Activated T-helper 1 cell treated with anti-CD3 and anti-CD28 coated beads, Interleukin-2, amount 50 U/mL, for 16 hours (primary cell): Measurements from ENCODE around the gene CCL27.

Source experiments
- DNase-seq, 2 donors: peaks; one replicate each; pipeline ENCODE4 v3.0.0-alpha.2; 2020; ENCODE audit warnings: low read depth in 1 of 2, low spot score in 1 of 2

The CCL27 gene

DNA sequence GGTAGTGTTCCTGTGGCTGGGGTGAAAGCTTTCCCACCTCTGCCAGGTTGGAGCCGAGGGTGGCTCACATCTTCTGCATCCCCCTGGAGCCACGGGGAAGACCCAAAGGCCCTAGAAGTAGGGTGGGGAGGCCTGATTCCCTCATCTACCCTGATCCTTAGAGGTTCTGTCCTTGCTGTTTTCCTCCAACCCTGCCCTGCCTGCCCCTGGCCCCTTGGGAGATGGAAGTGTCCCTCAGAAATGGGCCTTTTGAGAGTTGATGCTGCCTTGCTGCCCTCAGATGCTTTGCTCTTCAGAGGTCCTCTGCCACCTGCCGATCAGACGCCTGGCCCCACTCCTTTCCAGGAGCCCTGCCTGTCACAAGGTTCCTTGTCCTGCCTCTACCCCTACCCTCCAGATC is 22.4 kb upstream of the CCL27 start:
- DNase-seq, result no peak

DNA sequence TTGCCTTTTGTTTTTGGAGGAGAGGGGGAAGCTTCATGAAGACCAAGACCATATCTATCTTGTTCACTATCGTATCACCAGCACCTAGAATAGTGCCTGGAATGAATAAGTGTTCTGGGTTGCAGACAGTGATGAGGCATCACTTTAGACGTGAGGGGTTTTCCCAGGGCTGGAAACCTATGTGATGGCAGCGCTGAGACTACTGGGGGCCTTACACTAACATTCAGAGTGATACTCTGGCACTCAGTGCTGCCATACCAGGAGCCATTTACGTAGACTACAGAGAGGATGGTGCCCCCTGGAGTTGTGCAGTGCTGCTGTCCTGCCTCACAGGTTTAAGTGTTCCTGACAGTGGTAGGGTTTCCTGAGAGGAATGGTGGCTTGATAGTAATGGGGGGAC is 21.7 kb upstream of the CCL27 start:
- no peak for DNase-seq

DNA sequence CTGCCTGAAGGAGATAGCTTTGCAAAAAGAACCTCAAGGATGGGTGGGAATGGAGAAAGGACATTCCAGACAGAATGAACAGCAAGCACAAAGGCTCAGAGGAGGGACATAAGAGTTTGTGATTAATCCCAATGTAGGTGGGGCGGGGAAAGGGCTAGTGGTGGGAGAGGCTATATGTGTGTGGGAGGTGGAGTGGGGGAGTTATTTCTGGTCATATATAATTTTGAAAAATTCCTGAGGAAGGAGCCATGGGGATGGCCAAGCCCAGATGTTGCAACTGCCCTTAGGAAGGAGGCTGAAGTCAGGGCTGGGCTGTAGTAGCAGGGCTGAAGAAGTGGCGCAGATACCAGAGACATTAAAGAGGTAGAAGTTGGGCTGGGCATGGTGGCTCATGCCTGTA is 13.4 kb upstream of the CCL27 start:
- no peak for DNase-seq

DNA sequence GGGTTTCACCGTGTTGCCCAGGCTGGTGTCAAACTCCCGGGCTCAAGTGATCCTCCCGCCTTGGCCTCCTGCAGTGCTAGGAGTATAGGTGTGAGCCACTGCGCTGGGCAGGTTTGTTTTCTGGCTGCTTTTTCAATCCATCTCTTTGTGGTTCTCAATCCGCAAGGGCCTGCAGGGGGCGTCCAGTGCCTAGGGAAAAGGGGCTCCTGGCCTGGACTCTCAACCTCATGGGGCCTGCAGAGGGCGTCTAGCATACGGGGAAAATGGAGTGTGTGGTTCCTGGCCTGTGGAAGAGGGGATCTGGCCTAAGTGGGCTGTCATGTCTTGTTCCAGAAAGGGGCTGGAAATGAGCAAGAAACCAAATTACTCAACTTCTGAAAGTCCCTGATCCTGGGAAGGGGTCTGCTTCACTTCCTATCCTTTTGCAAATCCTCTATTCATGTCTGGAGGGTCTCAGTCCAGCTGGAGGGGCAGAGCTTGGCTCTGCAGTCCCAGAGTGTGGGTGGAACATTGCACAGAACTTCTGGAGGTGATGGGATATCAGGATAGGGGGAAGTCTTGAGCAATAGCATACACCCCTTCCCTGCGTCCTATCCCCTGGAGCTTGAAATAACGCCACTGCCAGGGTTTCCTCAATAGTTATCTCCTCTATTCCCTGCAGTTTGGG is 12.7 kb upstream of the CCL27 start:
- DNase-seq, result peak in 1 of 2 donors; percentile 29

DNA sequence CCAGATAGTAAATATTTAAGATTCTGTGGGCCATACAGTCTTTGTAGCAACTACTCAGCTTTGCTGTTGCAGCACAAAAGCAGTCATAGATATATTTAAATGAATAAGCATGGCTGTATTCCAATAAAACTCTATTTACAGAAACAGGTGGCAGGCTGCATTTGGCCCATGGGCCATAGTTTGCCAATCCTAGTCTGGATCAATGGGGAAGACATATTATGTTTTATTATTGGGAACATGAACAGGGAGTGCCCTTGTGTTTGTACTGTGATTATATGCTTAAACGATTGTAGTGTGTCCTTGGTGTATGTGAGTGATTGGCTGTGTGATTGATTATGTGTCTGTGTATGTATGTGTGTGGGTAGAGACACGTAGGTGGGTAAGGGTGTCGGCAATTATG is 12.0 kb upstream of the CCL27 start:
- DNase-seq, result no peak

DNA sequence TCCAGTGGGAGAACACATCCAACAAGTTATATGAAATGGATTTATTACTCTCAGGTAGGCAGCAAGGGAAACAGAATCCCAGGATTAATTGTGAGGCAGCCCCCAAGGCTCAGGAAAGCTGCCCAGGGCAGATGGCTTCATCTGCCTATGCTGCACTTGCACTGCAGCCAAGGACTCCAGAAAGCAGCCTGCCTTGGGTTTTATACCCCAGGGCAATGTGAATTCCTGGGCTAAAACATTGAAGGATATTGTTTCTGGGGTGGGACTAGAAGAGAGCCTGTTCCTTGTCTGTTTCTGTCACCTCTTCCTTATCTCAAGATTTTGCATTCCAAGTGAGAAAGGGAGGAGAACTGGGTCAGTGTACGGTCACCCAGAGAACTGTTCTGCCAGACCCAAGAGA is 8.8 kb upstream of the CCL27 start:
- no peak for DNase-seq

DNA sequence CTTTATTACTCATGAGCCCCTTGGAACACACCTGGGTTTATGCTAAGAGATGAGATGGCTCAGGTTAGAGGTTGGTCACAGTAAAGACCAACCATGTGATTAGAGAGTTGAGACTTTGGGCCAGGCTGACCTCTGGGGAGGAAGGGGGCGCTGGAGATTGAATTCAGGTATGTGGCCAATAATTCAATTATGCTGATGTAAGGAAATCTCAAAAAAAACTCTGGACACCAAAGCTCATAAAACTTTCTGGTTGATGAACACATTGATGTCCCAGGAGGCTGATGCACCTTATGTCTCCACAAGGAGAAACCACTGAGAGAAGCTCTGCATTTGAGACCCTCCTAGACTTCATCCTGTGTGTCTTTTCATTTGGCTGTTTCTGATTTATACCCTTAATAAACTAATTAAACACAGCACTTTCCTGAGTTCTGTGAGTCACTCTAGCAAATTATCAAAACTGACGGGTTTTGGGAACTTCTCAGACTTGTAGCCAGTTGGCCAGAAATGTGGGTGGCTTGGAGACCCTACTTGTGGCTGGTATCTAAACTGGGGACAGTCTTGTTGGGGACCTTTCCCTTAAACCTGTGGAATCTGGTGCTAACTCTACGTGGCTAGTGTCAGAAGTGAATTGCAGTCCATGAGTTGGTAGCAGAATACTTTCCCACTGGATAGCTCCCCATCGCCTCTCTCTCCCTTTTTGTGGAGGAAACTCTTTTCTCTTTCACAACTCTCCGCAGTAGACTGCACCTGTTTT is 7.5 kb upstream of the CCL27 start:
- no peak for DNase-seq

DNA sequence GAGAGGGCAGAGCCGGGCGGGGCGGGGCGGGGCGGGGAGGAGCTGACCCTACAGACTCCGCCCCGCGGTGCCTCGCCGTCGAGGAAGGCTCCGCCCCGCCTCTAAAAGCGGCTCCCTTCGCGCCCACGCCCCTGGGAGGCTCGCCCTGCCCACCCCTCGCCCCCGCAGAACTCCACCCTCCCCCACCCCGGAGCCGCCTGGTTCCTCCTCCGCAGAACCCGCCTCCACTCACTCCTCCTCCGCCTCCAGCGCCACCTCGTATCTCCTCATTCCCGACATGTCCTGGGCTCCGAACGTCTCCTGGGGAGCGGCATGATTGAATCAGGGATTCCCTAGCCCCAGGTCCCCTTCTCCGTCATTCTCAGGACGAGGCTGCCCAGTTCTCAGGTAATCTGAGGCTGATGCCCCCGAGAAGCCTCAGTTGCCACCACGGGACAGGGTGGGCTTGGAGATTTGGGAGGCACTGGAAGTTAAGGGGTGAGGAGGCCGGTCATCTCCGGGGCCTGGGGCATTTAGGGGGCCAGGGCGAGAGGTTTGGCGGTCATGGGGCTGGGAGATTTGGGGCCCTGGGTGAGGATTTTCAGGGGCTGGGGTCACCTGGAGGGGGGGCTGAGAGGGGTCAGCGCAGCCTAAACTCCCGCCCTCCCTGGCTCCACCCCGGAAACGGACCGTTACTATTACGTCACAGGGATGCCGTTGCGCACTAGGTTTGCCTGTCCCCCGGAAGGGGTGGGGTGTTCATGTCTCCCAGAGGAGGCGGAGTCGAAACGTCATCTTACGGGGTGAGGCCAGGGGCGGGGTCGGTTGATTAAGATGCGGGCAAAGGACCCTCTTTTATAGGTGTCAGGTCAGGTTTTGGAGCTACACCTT is 3.2 kb upstream of the CCL27 start:
- DNase-seq, result peak; percentile 68 to 75

DNA sequence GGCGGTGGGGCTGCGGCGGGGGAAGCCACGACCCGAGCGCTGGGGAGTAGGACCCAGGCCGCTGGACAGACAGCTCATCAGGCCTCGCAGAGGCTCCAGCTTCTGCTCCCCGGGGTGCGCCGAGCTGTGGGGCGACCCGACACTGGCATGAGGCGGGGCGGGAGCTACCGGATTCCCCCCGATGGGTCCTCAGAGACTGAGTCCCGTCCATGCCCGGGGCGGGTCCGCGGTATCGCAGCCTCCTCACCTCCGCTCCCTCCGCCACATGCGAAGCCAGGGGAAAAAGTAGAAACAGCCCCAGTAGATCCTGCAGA is 2.6 kb upstream of the CCL27 start:
- no peak for DNase-seq

DNA sequence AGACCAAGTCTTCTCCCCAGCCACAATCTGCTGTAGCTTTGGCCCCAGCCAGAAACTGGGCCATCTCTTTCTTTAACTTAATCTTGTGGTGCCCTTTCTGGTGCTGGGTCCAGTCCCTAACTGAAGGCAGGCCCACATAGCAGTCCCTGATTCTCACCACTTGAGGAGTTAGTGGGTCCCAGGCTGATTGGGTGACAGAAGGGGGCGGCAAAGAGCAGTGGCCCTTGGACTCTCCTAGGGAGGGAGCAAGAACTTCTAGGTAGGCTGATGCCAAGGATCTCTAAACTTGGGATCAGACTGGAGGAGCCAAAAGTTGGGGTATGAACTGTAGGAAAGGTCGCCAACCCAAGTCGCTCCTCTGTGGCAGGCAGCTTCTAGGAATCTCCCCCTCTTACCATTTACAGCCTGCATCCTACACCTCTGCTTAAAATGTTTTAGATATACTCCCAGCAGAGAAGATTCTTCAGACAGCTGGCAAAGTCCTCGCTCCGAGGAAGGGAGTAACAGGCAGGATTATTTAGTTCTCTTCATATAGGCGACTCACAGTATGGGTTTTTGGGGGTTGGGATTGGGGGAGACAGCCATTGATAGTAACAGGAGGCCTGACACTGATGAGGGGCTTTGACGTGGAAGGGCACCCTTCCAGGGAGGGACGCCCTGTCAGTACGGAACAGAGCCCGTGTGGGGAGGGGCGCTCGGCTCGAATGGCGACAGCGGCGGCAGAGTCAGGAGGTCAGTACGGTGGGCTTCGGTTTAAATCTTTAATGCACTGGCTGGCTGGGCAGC is 2.0 kb upstream of the CCL27 start:
- peak in 1 of 2 donors; percentile 16 for DNase-seq

DNA sequence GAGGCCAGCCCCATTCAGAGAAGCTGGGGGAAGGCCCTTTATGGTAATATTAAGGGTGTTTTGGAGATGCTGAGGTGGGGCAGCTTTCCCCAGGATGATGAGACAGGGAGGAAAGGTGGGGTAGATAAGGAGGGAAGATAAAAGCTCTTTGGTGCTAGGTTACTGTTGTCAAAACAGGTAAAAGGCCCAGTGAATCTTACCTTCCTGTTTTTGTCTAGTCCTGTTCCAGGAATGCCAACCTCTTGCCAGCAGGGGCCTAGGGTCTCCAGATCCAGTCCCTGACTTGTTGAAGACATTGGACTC is 797 bp upstream of the CCL27 start:
- no peak for DNase-seq

DNA sequence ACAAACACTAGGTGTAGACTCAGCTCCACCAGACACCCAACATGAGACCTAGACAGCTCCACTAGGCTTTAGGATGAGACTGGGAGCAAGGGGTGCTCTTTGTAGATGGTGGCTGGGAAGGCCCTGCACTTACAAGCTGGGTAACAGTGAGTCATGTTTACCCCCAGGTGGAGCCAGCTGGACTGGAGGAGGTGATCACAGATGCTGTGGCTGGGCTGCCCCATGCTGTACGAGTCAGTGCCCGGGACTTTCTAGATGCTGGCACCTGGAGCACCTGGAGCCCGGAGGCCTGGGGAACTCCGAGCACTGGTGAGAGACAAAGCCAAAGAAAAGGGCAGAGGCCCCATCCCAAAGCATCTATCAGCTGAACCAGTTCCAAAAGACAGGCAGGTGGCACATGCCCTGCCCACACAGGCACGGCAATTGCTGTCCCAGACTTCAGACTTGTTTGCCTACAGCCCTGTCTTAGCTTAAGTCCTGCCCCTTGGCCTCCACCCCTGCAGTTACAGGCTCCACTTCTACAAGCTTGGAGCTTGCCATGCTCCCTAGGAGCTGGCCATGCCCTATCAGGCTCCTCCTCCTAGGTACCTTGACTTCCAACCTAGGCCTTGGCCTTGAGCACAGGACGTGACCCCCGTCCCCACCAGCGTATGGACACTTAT is 2.7 kb downstream of the CCL27 start:
- DNase-seq, result no peak

DNA sequence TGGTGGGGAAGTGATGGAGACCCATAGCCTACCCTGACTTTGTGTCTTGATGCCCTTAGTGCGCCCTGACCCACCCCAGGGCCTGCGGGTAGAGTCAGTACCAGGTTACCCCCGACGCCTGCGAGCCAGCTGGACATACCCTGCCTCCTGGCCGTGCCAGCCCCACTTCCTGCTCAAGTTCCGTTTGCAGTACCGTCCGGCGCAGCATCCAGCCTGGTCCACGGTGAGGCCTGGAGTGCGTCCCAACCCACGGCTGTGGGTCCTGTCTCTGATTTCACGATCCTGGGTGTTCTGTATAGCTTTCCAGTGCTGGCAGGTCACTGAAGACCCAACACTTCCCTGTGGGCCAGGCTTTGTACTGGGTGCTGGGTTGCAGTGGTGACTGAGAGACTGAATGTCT is 4.0 kb downstream of the CCL27 start:
- no peak for DNase-seq

DNA sequence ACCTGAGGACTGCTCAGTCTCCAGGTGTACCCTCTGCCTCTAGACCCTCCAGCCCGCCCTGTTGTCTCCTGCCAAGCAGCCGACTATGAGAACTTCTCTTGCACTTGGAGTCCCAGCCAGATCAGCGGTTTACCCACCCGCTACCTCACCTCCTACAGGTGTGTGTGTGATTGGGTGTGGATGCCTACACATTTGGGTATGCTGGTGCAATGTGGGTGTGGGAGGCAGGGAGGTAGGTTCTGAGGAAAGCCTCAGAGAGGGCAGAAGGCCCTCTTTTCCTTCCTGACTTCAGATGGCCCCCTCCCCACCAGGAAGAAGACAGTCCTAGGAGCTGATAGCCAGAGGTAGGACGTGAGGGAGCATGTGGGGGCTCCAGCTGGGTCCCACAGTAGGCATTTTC is 5.5 kb downstream of the CCL27 start:
- DNase-seq, result no peak

DNA sequence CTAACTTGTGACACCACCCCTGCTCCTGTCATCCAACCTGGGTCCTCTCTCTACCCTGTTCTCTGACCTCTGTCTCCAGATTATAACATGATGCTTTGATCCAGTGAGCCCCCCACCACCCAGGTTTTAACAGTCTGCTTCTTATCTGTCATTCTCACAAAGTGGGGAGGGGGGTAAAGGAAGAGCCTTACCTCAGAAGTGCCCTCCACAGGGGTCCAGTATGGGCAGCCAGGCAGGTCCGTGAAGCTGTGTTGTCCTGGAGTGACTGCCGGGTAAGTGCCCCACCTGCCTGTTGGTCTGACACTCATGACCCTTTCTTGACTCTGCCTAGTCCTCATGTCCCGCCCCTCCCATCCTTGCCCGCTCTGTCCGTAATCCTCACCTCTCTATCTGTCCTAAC is 7.1 kb downstream of the CCL27 start:
- no peak for DNase-seq

DNA sequence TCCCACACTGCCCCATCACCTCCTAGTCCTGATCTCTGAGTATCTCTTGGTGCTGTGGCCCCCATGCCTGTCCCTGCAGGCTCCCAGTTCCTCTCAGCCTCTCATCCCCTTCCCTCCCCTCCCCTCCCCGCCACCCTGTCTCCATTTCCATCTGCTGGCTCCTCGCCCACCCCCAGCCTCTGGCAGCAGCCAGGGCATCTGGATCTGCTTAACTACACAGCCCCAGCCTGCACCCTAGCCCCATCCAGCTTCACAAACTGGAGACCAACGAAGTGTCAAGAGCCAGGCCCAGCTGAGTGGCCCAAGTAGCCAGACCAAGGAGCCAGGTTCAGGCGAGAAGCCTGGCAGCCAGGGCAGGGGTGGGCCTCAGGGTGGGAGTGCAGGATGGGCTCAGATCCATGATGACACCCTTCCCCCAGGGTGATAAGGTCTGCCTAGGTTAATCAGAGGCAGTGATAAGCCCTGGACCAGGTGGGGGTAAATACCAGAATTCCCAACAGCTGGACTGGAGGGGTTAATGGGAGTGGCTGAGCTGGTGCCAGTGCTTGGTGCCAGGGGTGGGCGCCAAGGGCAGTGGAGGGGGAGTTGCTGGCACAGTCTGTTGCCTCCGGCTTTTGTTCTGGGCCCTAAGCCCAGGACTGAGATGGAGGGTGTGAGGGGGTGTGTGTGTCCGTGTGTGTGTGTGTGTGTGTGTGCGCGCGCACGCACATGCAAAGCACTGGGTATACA is 8.0 kb downstream of the CCL27 start:
- no peak for DNase-seq

DNA sequence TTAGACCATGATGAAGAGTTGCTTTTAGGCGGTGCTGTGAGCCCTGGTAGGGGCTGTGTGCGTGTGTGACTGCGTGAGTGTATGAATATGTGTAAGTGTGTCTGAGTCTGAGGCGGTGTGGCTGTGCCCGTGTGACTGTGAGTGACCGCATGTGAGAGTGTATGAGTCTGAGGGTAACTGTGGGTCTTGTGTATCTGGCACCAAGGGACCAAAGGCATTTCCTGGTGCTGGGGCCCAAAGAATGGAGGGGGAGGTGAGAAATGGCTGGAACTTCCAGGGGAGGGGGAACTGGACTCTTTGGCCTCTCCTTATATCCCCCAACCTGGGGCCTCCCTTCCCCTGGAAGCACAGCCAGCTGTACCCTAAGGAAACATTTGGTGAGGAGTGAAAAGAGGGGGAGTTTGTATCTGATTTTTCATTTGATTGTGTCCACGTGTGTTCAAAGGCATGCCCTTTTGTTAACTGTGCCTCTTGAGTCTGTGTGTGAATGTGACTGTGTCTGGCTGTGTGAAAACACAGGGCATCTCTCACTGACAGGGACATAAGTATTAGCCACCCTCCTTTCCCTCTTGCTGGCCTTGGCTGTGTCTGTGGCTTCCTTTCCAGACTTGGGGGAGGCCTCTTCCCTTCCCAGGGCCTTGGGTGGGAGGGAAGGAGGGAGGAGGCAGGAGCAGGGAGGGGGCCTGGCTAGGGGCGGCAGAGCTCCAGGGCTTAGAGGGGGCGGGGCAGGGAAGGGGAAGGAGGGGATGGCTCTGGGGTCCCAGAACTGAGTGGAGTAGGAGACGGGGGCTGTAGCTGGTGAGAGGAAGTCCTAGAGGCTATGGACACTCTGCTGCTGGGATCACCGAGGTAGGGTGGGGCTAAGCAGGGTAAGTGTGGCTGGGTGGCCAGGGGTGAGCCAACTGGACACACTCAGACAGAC is 9.0 kb downstream of the CCL27 start:
- no peak for DNase-seq

DNA sequence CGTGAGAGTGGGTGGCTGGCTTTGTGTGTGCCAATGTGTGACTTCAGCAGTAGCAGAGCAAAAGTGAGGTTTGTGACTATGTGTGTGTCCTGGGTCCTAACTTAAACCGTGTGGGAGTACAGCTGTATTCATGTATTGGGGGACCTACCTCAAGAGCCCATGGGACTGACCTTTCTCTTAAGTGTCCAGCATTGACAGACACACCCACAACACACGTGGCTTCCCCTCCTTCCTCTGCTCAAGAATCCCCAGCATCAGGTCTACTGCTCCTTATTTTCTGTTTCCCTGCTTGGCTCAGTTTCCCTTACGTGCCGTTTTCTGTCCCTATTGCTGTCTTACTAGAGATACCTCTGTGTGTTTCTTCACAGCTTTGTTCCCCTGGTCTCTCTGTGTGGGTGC is 9.9 kb downstream of the CCL27 start:
- DNase-seq, result no peak

DNA sequence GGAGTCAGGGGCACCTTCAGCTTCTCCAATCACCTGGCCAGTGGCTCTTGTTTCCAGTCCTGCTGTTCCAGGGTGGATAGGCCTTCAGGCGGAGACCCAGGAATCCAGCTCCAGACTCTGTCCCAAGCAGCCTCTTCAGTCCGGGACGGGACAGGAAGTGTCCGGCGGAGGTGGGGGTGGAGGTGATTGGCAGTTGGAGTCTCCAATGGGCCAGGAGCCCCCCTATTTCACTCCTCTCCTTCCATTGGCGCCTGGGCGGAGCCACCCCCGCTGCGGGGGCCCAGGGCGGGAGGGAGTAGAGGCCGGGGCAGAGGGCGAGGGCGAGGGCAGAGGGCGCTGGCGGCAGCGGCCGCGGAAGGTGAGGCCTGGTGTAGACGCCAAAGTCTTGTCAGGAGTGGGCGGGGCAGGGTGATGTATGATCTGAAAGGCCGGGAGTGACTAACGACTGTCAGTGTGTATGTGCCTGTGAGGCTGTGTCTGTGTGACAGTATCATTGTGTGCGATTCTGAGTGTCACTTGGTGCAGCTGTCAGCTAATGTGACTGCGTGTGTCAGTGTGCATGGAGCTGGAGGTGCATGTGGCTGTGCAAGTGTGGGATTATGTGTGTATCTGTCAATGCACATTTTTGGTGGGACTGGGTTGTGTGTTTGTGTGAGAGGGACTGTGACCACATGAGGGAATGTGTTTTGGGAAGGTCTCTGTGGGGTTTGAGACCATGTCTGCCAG is 10.4 kb downstream of the CCL27 start, which contains the start of gene IL11RA:
Gene IL11RA, plus strand, starts transcription at position 310 of the 726 bp plus-strand sequence. CDS start 3,033 bp downstream, outside the sequence.
- DNase-seq, result no peak
